ENCODE results near the gene RASGRP1.

DNA sequence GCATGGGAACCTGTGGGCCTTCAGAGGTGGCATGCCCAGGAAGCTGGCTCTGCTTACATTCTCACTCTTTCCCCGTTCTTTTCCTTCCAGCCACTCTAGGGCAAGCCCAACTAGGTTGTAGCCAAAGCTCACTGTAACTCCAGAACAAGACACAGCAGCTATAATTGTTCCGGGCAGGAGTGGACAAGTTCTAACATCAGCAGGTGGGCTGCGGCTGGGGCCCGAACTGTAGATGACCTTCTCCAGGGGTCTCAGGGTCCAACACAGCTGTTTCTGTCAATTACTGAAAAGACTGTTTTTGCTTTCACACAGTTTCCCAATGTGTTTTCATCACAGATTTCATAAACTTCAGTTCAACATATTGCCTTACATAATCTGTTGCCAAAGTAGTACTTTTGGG is 11.5 kb downstream of the RASGRP1 start:
- TF ChIP-seq CTCF (IDR thresholded peaks at IDR 0.05) (no peak), SIN3A (IDR thresholded peaks at IDR 0.05; ENCODE audit: borderline replicate concordance, insufficient read depth, low read depth, low read length) (no peak), POLR2AphosphoS5 (IDR thresholded peaks at IDR 0.05; ENCODE audit: low read depth, low read length) (no peak), REST (IDR thresholded peaks at IDR 0.05; ENCODE audit: insufficient read depth in 1 of 2, low read depth in 2 of 2, low read length in 1 of 2) (no peak)
